ENCODE results near the gene TRPM1. TPM values are rescaled to one million over a fixed set of nuclear protein-coding genes. Genes with fewer than 3 reads are reported as not detected.

TRPM1 gene
- polyA plus RNA-seq, 3 donors from 2014 or later = 0.11 TPM; not detected in 2

DNA sequence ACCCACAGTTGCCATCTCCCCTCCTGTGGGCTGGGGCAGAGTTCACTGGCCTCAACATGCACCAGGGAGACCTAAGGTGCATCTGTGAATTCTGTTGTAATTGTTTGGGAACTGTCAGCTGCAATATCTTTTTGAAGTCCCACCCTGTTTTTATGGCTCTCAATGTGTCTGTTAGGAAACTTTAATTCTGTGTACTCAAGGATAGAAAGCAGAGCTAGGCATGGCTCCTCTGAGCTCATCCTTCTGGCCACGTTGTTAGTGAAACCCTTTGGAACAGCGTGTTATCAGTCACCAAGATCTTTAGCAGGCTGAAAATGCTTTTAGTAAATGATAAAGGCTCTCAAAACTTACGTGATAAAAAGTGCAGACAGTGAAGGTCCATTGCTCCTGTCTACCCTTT is 76.5 kb downstream of the TRPM1 start:
- Mint-ChIP-seq H3K4me3 (no peak overlapping the region), H3K36me3 (no peaks in the 10 kb centered on the region), H3K27ac (no peak overlapping the region), H3K27me3 (ENCODE audit: low read depth in 3 of 3) (peaks cover 0 to 3% (median 2%) of the 10 kb centered on the region in 3 donors), H3K4me1 (peaks cover 6 to 27% of the 10 kb centered on the region in 2 donors), H3K9me3 (no peaks in the 10 kb centered on the region)
- DNase-seq = no peak

DNA sequence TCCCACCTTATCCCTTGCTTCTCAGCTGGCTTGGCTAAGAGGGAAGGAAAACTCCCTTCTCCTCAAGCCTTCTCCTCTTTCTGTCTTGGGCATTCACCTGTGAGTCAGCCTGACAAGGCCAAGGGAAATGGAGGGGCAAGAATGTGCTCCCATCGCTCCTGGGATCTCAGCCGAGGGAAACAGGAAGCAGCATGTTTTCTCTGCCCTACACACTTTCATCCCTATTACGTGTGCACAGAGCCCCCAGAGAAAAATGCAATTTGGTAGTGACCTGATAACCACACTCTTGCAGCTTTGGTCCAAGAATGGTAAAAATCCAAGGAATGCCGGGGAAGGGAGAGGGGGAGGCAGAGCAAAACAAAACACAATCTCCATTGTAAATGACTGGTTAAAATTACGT is 77.2 kb downstream of the TRPM1 start:
- H3K36me3 Mint-ChIP-seq = no peaks in the 10 kb centered on the region
- no peak overlapping the region for H3K27ac Mint-ChIP-seq
- no peak for DNase-seq
- no peak overlapping the region for H3K4me3 Mint-ChIP-seq
- H3K9me3 Mint-ChIP-seq = no peaks in the 10 kb centered on the region
- H3K4me1 Mint-ChIP-seq = peaks cover 6 to 27% of the 10 kb centered on the region in 2 donors
- H3K27me3 Mint-ChIP-seq (ENCODE audit: low read depth in 3 of 3) = peaks cover 0 to 3% (median 2%) of the 10 kb centered on the region in 3 donors

DNA sequence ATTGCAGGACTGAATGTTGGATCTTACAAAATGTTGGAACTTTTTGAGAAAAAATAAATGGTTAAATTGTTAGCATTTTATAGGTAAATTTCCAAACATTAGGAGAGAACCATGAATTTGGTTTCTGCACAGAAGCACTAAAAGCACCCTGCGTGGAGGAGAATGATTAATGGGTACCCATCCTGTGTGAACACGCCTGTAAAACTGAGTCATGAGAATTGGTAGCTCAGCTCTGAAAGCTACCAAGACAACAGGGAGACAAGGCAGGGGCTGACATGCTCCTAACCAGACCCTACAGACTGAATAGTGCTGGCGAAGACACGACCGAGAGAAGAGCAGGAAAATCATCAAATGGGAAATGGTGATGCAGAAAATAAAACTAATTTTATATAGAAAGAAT is 77.7 kb downstream of the TRPM1 start:
- DNase-seq = no peak
- Mint-ChIP-seq H3K36me3 (no peaks in the 10 kb centered on the region), H3K9me3 (no peaks in the 10 kb centered on the region), H3K4me3 (no peak overlapping the region), H3K4me1 (peaks cover 6 to 27% of the 10 kb centered on the region in 2 donors), H3K27me3 (ENCODE audit: low read depth in 3 of 3) (peaks cover 0 to 3% (median 2%) of the 10 kb centered on the region in 3 donors), H3K27ac (no peak overlapping the region)

DNA sequence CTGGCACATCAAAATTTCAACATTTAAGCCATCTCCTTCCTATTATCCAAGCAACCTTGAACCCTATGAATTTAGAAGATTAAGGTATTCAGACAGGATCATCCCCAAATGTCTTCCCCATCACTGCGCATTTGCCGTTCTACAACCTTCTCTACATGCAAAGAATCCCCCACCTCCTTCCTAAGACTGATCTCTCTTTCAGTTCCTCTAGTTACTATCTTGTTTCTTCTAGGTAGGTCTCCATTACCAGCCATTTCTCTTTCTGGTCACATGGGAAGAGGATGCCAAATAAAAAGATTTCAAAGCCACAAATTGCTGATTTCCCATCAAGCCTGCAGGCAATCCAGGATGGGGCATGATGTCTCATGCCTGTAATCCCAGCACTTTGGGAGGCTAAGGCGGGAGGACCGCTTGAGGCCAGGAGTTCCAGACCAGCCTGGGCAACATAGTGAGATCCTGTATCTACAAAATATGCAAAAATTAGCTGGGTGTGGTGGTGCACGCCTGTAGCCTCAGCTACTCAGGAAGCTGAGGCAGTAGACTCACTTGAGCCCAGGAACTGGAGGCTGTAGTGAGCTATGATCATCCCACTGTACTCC is 80.4 kb downstream of the TRPM1 start:
- Mint-ChIP-seq H3K27me3 (ENCODE audit: low read depth in 3 of 3) (peaks cover 0 to 3% (median 2%) of the 10 kb centered on the region in 3 donors), H3K27ac (no peak overlapping the region), H3K4me3 (no peak overlapping the region), H3K4me1 (peaks cover 4 to 13% of the 10 kb centered on the region in 2 donors), H3K9me3 (no peaks in the 10 kb centered on the region), H3K36me3 (no peaks in the 10 kb centered on the region)
- no peak for DNase-seq

DNA sequence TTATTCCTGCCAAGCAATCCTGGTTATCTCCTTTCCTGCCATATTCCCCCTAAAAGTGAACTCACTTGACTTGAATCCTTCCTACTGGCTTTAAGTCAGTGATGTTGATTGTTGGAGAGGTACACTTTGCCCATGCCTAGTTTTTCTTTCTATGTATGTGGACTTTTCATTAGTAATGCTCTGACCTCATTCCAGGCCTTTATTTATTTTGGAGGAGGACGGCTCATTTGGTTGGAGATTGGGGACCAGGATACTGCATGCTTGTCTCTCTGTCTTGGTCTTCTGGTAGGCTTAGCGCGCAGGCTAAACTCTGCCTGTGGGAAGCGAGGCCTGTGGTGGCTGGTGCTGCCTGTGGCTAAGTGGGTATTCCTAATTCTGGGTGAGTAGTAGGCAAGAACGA is 81.0 kb downstream of the TRPM1 start:
- peaks cover 0 to 3% (median 2%) of the 10 kb centered on the region in 3 donors for H3K27me3 Mint-ChIP-seq (ENCODE audit: low read depth in 3 of 3)
- no peaks in the 10 kb centered on the region for H3K9me3 Mint-ChIP-seq
- H3K4me1 Mint-ChIP-seq = peaks cover 5 to 16% of the 10 kb centered on the region in 2 donors
- H3K4me3 Mint-ChIP-seq = no peak overlapping the region
- H3K36me3 Mint-ChIP-seq = no peaks in the 10 kb centered on the region
- no peak for DNase-seq
- no peak overlapping the region for H3K27ac Mint-ChIP-seq

DNA sequence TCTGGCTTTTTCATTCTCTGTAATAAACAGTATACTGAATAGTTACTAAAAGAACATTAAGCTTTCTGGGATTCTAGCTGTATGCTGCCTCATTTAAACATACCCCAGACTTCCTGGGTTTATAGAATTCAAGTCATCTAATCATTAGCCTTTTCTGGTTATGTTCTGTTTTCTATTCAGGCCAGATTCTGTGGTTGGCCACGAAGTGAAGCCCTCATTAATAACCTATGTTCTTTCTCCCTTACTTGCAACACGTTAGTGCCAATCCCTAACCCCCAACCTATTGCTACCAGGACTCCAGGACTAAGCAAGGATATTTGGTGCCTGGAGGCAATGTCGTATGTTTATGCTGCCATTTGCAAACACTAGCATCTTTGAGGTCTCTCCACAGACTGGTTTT is 81.5 kb downstream of the TRPM1 start:
- Mint-ChIP-seq H3K27ac (no peak overlapping the region), H3K9me3 (no peaks in the 10 kb centered on the region), H3K4me1 (peaks cover 7 to 16% of the 10 kb centered on the region in 2 donors), H3K4me3 (no peak overlapping the region), H3K36me3 (no peaks in the 10 kb centered on the region), H3K27me3 (ENCODE audit: low read depth in 3 of 3) (peaks cover 0 to 3% (median 2%) of the 10 kb centered on the region in 3 donors)
- no peak for DNase-seq

DNA sequence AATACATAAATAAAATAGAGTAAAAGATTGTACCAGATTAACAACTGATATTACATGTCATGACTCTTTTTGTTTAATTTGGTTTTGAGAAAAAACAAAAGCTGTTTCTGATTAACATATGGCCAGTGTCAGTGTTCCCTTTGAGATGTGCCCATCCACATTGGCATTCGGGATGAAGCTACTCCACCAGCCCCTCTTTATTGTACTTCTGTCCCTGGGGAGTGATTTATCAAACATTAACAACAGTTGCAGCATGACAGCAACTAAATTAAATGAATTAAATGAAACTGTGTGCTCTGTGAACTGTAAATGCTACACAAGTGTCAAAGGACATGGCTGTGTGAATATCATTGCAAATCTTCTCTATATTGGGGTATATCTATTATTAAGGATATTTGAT is 84.2 kb downstream of the TRPM1 start:
- Mint-ChIP-seq H3K9me3 (peaks cover 0 to 10% (median 6%) of the 10 kb centered on the region in 6 donors), H3K27me3 (ENCODE audit: low read depth in 3 of 3) (peaks cover 0 to 1% (median 0%) of the 10 kb centered on the region in 3 donors), H3K27ac (no peak overlapping the region), H3K4me1 (peaks cover 17 to 26% of the 10 kb centered on the region in 2 donors), H3K4me3 (no peak overlapping the region), H3K36me3 (peaks cover 5 to 8% (median 5%) of the 10 kb centered on the region in 3 donors)
- no peak for DNase-seq

DNA sequence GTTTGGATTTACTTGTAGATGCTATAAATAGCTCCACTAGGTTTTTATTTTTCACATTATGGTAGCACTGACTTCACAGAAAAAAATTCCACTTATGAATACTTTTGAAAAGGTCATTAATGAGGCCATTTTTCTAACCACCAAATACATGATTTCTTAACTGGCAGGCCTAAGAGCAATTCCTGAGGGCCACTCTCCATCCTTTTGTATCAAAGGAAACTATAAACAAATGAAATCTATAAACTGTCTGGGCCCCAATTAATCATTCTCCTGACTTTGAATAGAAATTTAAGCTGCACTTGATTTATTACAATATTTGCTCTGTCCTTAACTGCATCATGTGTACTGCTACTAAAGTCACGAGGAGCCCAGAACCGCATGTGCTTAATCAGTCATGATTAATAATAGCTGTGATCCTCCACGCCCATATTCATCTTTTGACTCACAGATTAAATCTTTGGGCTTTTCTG is 85.0 kb downstream of the TRPM1 start:
- Mint-ChIP-seq H3K9me3 (peaks cover 0 to 12% (median 9%) of the 10 kb centered on the region in 6 donors), H3K27ac (no peak overlapping the region), H3K36me3 (peaks cover 8 to 13% (median 10%) of the 10 kb centered on the region in 3 donors), H3K4me3 (no peak overlapping the region), H3K4me1 (peaks cover 17 to 26% of the 10 kb centered on the region in 2 donors), H3K27me3 (ENCODE audit: low read depth in 3 of 3) (peaks cover 0 to 1% (median 0%) of the 10 kb centered on the region in 3 donors)
- DNase-seq = no peak

DNA sequence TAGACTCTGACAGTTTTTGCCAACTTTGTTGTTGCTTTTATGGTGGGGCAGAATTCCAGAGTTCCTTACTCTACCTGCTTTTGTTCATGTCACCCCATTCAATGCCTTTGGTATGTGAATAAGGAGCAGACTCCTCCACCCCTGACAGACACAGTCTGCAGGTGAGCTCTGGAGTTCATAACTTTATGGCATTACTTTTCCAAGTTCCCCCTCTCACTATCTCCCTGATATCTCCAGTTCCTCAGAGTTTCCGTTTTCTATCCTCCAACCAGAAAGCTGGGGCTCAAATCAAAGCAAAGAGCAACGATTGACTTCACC is 87.0 kb downstream of the TRPM1 start:
- H3K36me3 Mint-ChIP-seq = peaks cover 8 to 13% (median 10%) of the 10 kb centered on the region in 3 donors
- H3K27me3 Mint-ChIP-seq (ENCODE audit: low read depth in 3 of 3) = no peaks in the 10 kb centered on the region
- DNase-seq = no peak
- peaks cover 0 to 12% (median 9%) of the 10 kb centered on the region in 6 donors for H3K9me3 Mint-ChIP-seq
- no peak overlapping the region for H3K4me3 Mint-ChIP-seq
- peak overlapping the region in 2 of 6 donors; percentile 53 to 55 for H3K27ac Mint-ChIP-seq
- peaks cover 17 to 30% of the 10 kb centered on the region in 2 donors for H3K4me1 Mint-ChIP-seq

DNA sequence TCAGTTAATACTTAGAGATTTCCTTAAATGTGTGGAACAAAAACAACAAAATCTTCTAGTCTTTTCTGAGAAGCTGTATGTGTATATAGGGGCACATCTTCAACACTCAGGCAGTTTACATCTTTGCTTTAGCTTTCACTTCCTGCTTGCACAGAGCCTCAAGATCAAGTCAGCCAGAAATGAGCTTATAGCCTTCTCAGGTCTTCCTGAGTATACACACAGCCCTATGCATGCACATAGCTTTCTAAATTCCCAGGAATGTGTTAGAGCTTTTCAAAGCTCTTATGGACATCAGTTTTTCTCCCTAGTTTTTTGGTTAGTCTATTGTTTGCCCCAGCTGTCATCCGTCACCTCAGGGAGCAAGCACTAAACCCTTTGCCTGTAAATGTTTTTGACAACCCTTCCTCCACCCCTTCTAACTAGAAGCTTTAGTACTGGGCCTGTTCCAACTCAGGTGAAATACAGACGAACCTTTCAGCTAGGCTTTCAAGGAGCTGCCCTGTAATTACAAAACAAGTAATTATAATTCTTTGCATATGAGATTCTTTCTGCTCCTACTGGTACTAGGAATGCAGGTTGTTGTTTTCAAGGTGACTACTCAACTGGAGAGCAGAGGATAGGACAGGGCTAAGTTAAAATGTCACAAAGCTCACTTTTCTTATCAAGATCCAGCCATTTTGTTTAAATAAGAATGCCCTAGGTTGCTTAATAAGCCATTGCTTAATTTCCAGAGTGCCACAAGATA is 87.5 kb downstream of the TRPM1 start:
- Mint-ChIP-seq H3K36me3 (peaks cover 8 to 13% (median 10%) of the 10 kb centered on the region in 3 donors), H3K9me3 (peaks cover 0 to 12% (median 9%) of the 10 kb centered on the region in 6 donors), H3K4me3 (peak overlapping the region in 4 of 5 donors; percentile 7 to 36 (median 25)), H3K4me1 (peaks cover 21 to 35% of the 10 kb centered on the region in 2 donors), H3K27ac (peak overlapping the region; percentile 27 to 83 (median 54)), H3K27me3 (ENCODE audit: low read depth in 3 of 3) (no peaks in the 10 kb centered on the region)
- DNase-seq = no peak

DNA sequence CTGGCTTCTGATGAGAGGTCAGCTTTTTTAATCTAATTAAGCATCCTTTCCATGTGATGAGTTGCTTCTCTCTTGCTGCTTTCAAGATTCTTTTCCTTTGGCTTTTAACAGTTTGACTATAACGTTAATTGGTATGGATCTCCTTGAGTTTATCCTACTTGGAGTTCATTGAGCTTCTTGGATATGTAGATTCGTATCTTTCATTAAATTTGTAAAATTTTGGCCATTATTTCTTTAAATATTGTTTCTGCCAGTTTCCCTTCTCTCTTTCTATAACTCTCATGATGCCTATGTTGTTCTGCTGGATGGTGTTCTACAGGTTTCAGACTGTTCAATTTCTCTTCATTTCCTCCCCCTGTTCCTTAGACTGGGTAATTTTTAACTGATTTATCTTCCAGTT is 89.1 kb downstream of the TRPM1 start:
- H3K36me3 Mint-ChIP-seq = peaks cover 8 to 13% (median 10%) of the 10 kb centered on the region in 3 donors
- no peaks in the 10 kb centered on the region for H3K27me3 Mint-ChIP-seq (ENCODE audit: low read depth in 3 of 3)
- no peak for DNase-seq
- H3K4me3 Mint-ChIP-seq = no peak overlapping the region
- no peak overlapping the region for H3K27ac Mint-ChIP-seq
- H3K9me3 Mint-ChIP-seq = peaks cover 0 to 12% (median 9%) of the 10 kb centered on the region in 6 donors
- H3K4me1 Mint-ChIP-seq = peaks cover 25 to 47% of the 10 kb centered on the region in 2 donors

DNA sequence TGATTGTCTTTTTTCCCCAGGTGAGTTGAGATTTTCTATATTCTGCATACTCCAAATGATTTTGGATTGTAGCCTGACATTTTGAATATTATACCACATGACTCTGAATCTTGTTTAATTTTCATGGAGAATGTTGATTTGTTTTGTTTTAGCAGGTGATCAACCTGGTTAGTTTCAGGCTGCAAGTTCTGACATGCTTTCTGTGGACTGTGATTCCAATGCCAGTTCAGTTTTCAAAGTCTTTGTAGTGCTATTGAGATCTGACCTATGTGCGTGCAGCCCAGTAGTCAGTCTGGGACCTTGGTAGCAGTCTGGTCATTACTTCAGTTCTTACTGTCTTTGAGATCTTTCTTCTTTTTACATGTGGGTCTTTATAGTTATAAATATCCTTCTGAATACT is 91.5 kb downstream of the TRPM1 start:
- no peak for DNase-seq
- H3K4me1 Mint-ChIP-seq = peaks cover 32 to 63% of the 10 kb centered on the region in 2 donors
- no peak overlapping the region for H3K27ac Mint-ChIP-seq

DNA sequence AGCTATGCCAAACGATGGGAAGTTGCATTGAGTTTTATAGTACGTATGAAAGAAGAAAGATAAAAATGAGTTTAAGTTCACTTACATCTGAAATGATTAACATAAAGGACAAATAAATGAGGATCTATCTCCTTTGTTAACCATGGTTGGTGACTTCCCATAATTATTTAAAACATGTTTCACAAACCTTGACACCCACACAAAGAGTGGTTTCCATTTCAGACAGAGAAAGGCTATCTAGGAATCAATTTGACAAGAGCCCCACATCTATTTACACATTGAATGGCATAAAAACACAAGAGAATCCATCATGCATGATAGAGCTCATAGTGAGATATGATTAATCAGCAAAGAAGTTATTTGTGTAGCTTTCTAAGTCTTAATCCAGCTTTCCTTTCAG is 95.9 kb downstream of the TRPM1 start:
- peak overlapping the region in 1 of 6 donors; percentile 80 for H3K27ac Mint-ChIP-seq
- H3K9me3 Mint-ChIP-seq = no peaks in the 10 kb centered on the region
- DNase-seq = no peak
- H3K4me1 Mint-ChIP-seq = peaks cover 34 to 70% of the 10 kb centered on the region in 2 donors
- peaks cover 3 to 7% (median 6%) of the 10 kb centered on the region in 3 donors for H3K27me3 Mint-ChIP-seq (ENCODE audit: low read depth in 3 of 3)
- H3K4me3 Mint-ChIP-seq = peak overlapping the region in 3 of 5 donors; percentile 42 to 87 (median 43)
- no peaks in the 10 kb centered on the region for H3K36me3 Mint-ChIP-seq

More for the DNA sequence above, 91.5 kb downstream of the TRPM1 start:
- no peak overlapping the region for H3K4me3 Mint-ChIP-seq
- peaks cover 0 to 12% (median 9%) of the 10 kb centered on the region in 6 donors for H3K9me3 Mint-ChIP-seq
- H3K27me3 Mint-ChIP-seq (ENCODE audit: low read depth in 3 of 3) = peaks cover 0 to under 1% (median 0%) of the 10 kb centered on the region in 3 donors
- peaks cover 8 to 13% (median 10%) of the 10 kb centered on the region in 3 donors for H3K36me3 Mint-ChIP-seq

DNA sequence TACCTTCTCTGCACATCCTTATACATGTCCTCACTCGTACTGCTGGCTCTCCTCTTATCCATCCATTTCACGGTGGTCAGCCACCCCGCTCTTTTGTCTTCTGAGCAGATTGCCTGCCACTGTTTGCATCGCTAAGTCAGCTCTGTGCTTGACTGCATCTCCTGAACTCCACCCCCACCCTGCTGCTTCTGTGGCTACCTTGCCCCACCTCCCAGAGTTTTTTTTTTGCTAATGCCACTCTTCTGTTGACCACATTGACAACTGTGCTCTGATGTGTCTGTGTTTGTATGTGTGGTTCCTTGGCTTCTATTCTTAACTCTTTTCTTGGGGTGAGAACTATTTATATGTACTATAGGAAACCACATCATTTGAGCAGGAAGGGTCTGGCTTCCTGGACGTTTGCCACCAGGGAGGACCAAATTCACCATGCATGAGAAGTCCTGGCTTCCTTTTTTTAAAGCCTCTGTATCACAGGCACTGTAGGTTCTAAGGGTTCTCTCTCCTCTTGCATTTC is 97.2 kb downstream of the TRPM1 start:
- peak overlapping the region; percentile 60 to 87 (median 74) for H3K4me3 Mint-ChIP-seq
- H3K27ac Mint-ChIP-seq = peak overlapping the region; percentile 15 to 80 (median 57)
- DNase-seq = peak; percentile 72 to 80 (median 77)
- no peaks in the 10 kb centered on the region for H3K36me3 Mint-ChIP-seq
- no peaks in the 10 kb centered on the region for H3K9me3 Mint-ChIP-seq
- peaks cover 3 to 7% (median 6%) of the 10 kb centered on the region in 3 donors for H3K27me3 Mint-ChIP-seq (ENCODE audit: low read depth in 3 of 3)
- H3K4me1 Mint-ChIP-seq = peaks cover 31 to 63% of the 10 kb centered on the region in 2 donors
